ENCODE results near the gene FBXL5. TPM values are rescaled to one million over a fixed set of nuclear protein-coding genes. Genes with fewer than 3 reads are reported as not detected.

FBXL5 gene
- total and polyA plus RNA-seq, 10 donors, result 33.8 to 210 (median 105) TPM

DNA sequence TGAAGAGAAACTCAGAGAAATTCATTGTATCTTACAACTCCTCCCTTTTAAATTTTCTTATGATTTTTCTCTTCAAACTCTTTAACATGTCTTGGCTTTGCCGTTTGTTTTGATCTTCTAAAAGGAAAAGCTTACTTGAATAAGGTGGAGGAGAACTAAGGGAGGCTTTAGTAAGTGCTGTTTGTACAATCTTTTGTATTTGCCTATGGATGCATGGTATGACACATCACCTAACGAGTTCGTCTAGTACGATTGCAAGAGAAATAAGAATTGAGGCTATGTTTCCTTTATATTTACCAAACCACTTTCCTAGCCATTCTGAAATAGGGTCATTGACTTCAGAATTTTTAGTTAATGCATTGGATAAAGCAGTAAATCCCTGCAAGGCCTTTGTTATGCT, 39.3 kb upstream of the FBXL5 start:
- Histone ChIP-seq H3K36me3 (peaks cover 0 to 2% (median 0%) of the 10 kb centered on the region in 6 donors), H3K4me1 (peaks cover 0 to 35% (median 8%) of the 10 kb centered on the region in 6 donors), H3K27ac (no peak overlapping the region), H3K27me3 (replicated peaks in 1 of 7) (no peaks in the 10 kb centered on the region), H3K9me3 (no peaks in the 10 kb centered on the region), H3K4me3 (no peak overlapping the region)
- no peak for DNase-seq
- TF ChIP-seq CTCF (IDR thresholded peaks at IDR 0.05 in 8 of 11, conservative IDR thresholded peaks at IDR 0.05 in 3 of 11) (no peak), POLR2A (IDR thresholded peaks at IDR 0.05) (no peak), POLR2AphosphoS5 (IDR thresholded peaks at IDR 0.05) (no peak)
- intact Hi-C loops (cut with DNase I; ENCODE audit: low total_unique reads), result no loop called here
- WGBS, 5 donors, result 80 to 90% (median 87%) methylated on average over 4 of the region's 4 CpGs

DNA sequence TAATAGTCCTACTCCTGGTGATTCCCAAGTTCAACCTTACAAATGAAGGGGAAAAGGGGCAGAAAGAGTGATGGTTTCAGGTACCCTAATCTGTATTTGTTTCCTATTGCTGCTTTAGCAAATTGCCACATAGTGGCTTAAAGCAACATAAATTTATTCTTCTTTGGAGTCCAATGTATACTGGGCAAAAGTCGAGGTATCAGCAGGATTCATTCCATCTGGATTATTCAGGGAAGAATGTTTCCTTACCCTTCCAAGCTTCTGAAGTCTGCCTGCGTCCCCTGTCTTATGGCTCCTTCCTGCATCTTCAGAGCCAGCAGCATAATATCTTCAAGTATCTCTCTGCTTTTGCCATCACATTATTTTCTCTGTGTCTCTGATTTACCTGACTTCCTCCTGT, 37.4 kb upstream of the FBXL5 start:
- H3K4me1 ChIP-seq, result peaks cover 0 to 45% (median 10%) of the 10 kb centered on the region in 6 donors
- no peak for TF ChIP-seq POLR2AphosphoS5 (IDR thresholded peaks at IDR 0.05)
- TF ChIP-seq CTCF (IDR thresholded peaks at IDR 0.05 in 8 of 11, conservative IDR thresholded peaks at IDR 0.05 in 3 of 11), result no peak
- no peak for TF ChIP-seq POLR2A (IDR thresholded peaks at IDR 0.05)
- H3K27ac ChIP-seq, result peak overlapping the region in 2 of 8 donors; percentile 83 to 89
- no peak for DNase-seq
- no peaks in the 10 kb centered on the region for H3K27me3 ChIP-seq (replicated peaks in 1 of 7)
- 82 to 95% (median 94%) methylated on average over 2 of the region's 2 CpGs for WGBS, 5 donors
- H3K9me3 ChIP-seq, result no peaks in the 10 kb centered on the region
- H3K4me3 ChIP-seq, result no peak overlapping the region
- H3K36me3 ChIP-seq, result peaks cover 0 to 20% (median 5%) of the 10 kb centered on the region in 6 donors
- intact Hi-C loops (cut with DNase I; ENCODE audit: low total_unique reads), result no loop called here

GRCh38 chr4:15691346-15692135, 36.4 kb upstream of the FBXL5 start:
- 43 to 55% (median 51%) methylated on average over 3 of the region's 3 CpGs for WGBS, 5 donors
- Histone ChIP-seq H3K27me3 (replicated peaks in 1 of 7) (no peaks in the 10 kb centered on the region), H3K27ac (peak overlapping the region in 7 of 8 donors; percentile 21 to 89 (median 71)), H3K4me1 (peaks cover 0 to 46% (median 12%) of the 10 kb centered on the region in 6 donors), H3K36me3 (peaks cover under 1 to 31% (median 14%) of the 10 kb centered on the region in 6 donors), H3K9me3 (no peaks in the 10 kb centered on the region), H3K4me3 (peak overlapping the region in 1 of 8 donors; percentile 5)
- intact Hi-C loops (cut with DNase I; ENCODE audit: low total_unique reads), result no loop called here
- no peak for DNase-seq
- TF ChIP-seq POLR2A (IDR thresholded peaks at IDR 0.05) (no peak), CTCF (IDR thresholded peaks at IDR 0.05 in 8 of 11, conservative IDR thresholded peaks at IDR 0.05 in 3 of 11) (no peak), POLR2AphosphoS5 (IDR thresholded peaks at IDR 0.05) (no peak)

- Histone ChIP-seq H3K36me3 (peaks cover 3 to 37% (median 15%) of the 10 kb centered on the region in 6 donors), H3K27ac (peak overlapping the region in 7 of 8 donors; percentile 67 to 89 (median 74)), H3K4me1 (peaks cover 0 to 54% (median 13%) of the 10 kb centered on the region in 6 donors), H3K9me3 (no peaks in the 10 kb centered on the region), H3K4me3 (peak overlapping the region in 1 of 8 donors; percentile 5), H3K27me3 (replicated peaks in 1 of 7) (no peaks in the 10 kb centered on the region)
- intact Hi-C loops (cut with DNase I; ENCODE audit: low total_unique reads), result no loop called here
- TF ChIP-seq CTCF (IDR thresholded peaks at IDR 0.05 in 8 of 11, conservative IDR thresholded peaks at IDR 0.05 in 3 of 11) (no peak), POLR2AphosphoS5 (IDR thresholded peaks at IDR 0.05) (no peak), POLR2A (IDR thresholded peaks at IDR 0.05) (no peak)
- DNase-seq, result no peak
- 62 to 84% (median 74%) methylated on average over 7 of the region's 7 CpGs for WGBS, 5 donors
Observed at GRCh38 chr4:15690020-15690809, 35.1 kb upstream of the FBXL5 start.
